Suprapubic skin (tissue), 3 donors: Measurements from ENCODE around the gene TM4SF20.

Experiments
- EP300 ChIP-seq: sonication (generic); formaldehyde crosslinking; IDR thresholded peaks from one replicate; pipeline ENCODE4 v1.6.1; 2017; ENCODE audit warnings: antibody characterized with exemption
- POLR2A ChIP-seq, 2 donors: fragments of 450-650 bp; IDR thresholded peaks; one replicate each; pipeline ENCODE4 v1.6.1; 2017; ENCODE audit warnings: antibody characterized with exemption in 2 of 2, mild to moderate bottlenecking in 2 of 2, moderate library complexity in 2 of 2
- TF ChIP-seq, protein P1 (sequence below), 2 donors: fragments of 200-600 bp in 1 of 2; fragments of 450-650 bp in 1 of 2; sonication (generic) in 1 of 2; IDR thresholded peaks; one replicate each; pipeline ENCODE4 v1.5.1; 2016 to 2019; ENCODE audit warnings: antibody characterized with exemption in 2 of 2, mild to moderate bottlenecking in 1 of 2, moderate library complexity in 1 of 2

DNA sequence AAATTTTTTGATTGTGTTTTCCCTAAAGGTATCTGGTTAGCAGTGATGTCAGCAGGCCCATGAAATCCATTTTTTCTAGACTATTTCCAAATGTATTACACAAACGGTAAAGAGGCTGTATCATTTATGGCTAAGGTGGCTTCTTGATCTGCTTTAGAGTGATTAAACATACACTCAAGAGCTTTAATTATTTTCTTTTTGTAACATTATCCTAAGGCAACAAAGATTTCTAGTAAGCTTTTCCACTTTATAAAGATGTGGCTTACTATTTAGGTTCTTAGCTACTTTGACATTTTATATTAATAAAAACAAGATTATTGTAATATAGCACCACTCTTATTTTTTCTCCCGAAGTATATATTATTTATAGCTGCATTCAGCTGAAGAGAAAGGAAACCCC is 37.6 kb downstream of the TM4SF20 start:
- TF ChIP-seq POLR2A (IDR thresholded peaks at IDR 0.05) (no peak), EP300 (no peak)
- TF ChIP-seq, protein P1, sequence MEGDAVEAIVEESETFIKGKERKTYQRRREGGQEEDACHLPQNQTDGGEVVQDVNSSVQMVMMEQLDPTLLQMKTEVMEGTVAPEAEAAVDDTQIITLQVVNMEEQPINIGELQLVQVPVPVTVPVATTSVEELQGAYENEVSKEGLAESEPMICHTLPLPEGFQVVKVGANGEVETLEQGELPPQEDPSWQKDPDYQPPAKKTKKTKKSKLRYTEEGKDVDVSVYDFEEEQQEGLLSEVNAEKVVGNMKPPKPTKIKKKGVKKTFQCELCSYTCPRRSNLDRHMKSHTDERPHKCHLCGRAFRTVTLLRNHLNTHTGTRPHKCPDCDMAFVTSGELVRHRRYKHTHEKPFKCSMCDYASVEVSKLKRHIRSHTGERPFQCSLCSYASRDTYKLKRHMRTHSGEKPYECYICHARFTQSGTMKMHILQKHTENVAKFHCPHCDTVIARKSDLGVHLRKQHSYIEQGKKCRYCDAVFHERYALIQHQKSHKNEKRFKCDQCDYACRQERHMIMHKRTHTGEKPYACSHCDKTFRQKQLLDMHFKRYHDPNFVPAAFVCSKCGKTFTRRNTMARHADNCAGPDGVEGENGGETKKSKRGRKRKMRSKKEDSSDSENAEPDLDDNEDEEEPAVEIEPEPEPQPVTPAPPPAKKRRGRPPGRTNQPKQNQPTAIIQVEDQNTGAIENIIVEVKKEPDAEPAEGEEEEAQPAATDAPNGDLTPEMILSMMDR (IDR thresholded peaks at IDR 0.05), result no peak
